Endothelial cell of coronary artery (primary cell): ENCODE measurements around the gene POC5. TPM values are rescaled to one million over a fixed set of nuclear protein-coding genes. Genes with fewer than 3 reads are reported as not detected.

Experiments used
- total RNA-seq: library from RNA; depleted of rRNA; stranded (reverse); fragments of >200 nt; gene quantifications from 2 replicates; pipeline ENCODE4 v1.2.3, GENCODE V29; 2014

POC5 gene
- total RNA-seq = 5.1 and 7.6 TPM in 2 replicates

GRCh38 chr5:75717082-75717922 is at the start of gene POC5:
TSS of gene POC5 (minus strand) at chr5:75717437. CDS start at chr5:75712937, 4,500 bp downstream.

Other genes with a start within 250 kb of the POC5 start
- 10.2 and 17.1 TPM in 2 replicates for gene CERT1, start 205.8 kb downstream of the POC5 start, total RNA-seq
- gene POLK, start 205.5 kb downstream of the POC5 start, total RNA-seq = 20.0 and 29.7 TPM in 2 replicates
- 0.09 and 0.47 TPM in 2 replicates for gene ANKDD1B, start 106.0 kb downstream of the POC5 start, total RNA-seq